IMR-90 (cell line): ENCODE data around the gene RRP9. TPM values are rescaled to one million over a fixed set of nuclear protein-coding genes. Genes with fewer than 3 reads are reported as not detected.
A peak's percentile ranks its signal among the peaks of the same experiment; 100 is the strongest.

ENCODE experiments used
- ATAC-seq: fragments of 200-7000 bp; cut with Tn5 transposase; 2 replicates; pipeline ENCODE4 v1.9.1; 2020; ENCODE audit warnings: low read depth, mild to moderate bottlenecking, moderate library complexity
- BruUV-seq: library from RNA; stranded (reverse); fragments of 400-500 nt; replicated peaks from 2 replicates; lab custom pipeline; 2021; lab: Mats Ljungman, UMichigan
- CTCF ChIA-PET: fragments of 300-600 bp; formaldehyde crosslinking; extraction: SDS; loops from one replicate; lab custom pipeline; 2021; ENCODE audit warnings: antibody characterized with exemption; lab: Yijun Ruan, JAX
- POLR2A ChIA-PET: fragments of 300-600 bp; sonication (Branson Sonifier 250); formaldehyde crosslinking; loops from one replicate; lab custom pipeline; 2022; ENCODE audit warnings: antibody characterized with exemption; ENCODE audit not compliant: unreplicated experiment; lab: Charles Lee
- DNase-seq: peaks from one replicate; pipeline ENCODE4 v3.0.0; 2013
- H2AFZ ChIP-seq: replicated peaks from 2 replicates; pipeline ENCODE3; 2013; ENCODE audit warnings: low read length, mild to moderate bottlenecking; ENCODE audit not compliant: poor library complexity
- H2AK5ac ChIP-seq: 2 replicates; pipeline ENCODE4 v1.6.1; 2013; ENCODE audit warnings: low read depth, low read length, inconsistent platforms
- H2AK9ac ChIP-seq: replicated peaks from 2 replicates; pipeline ENCODE3; 2013; ENCODE audit warnings: mild to moderate bottlenecking, low read depth, low read length, moderate library complexity; ENCODE audit not compliant: poor library complexity
- H2BK120ac ChIP-seq: 2 replicates; pipeline ENCODE4 v1.6.1; 2013; ENCODE audit warnings: low read depth, low read length, inconsistent platforms
- H2BK15ac ChIP-seq: 3 replicates; pipeline ENCODE4 v1.6.1; 2013; ENCODE audit warnings: low read depth, low read length, inconsistent platforms
- H2BK20ac ChIP-seq: 2 replicates; pipeline ENCODE4 v1.6.1; 2013; ENCODE audit warnings: low read depth, mild to moderate bottlenecking, inconsistent platforms, low read length, moderate library complexity
- H2BK5ac ChIP-seq: 2 replicates; pipeline ENCODE4 v1.6.1; 2013; ENCODE audit warnings: mild to moderate bottlenecking, low read depth, low read length, inconsistent platforms; ENCODE audit not compliant: poor library complexity, severe bottlenecking
- H3K14ac ChIP-seq: replicated peaks from 2 replicates; pipeline ENCODE4 v1.6.1; 2013; ENCODE audit warnings: low read depth, low read length, inconsistent platforms
- H3K18ac ChIP-seq: 2 replicates; pipeline ENCODE4 v1.6.1; 2013; ENCODE audit warnings: low read depth, low read length, control low read depth
- H3K23ac ChIP-seq: 2 replicates; pipeline ENCODE4 v1.6.1; 2013; ENCODE audit warnings: low read depth, low read length, inconsistent platforms
- H3K27ac ChIP-seq: 2 replicates; pipeline ENCODE4 v1.5.1; 2013; ENCODE audit warnings: mild to moderate bottlenecking, control low read depth, low read length; ENCODE audit not compliant: insufficient read depth
- H3K27me3 ChIP-seq: 2 replicates; pipeline ENCODE4 v1.6.1; 2013; ENCODE audit warnings: low read length; ENCODE audit not compliant: control insufficient read depth, insufficient read depth
- H3K36me3 ChIP-seq: 2 replicates; pipeline ENCODE4 v1.6.1; 2013; ENCODE audit warnings: low read length, mixed read lengths; ENCODE audit not compliant: control insufficient read depth, insufficient read depth
- H3K4ac ChIP-seq: 2 replicates; pipeline ENCODE4 v1.6.1; 2013; ENCODE audit warnings: low read depth, low read length, inconsistent platforms
- H3K4me1 ChIP-seq: 2 replicates; pipeline ENCODE4 v1.6.1; 2013; ENCODE audit warnings: low read length, mixed read lengths; ENCODE audit not compliant: control insufficient read depth, insufficient read depth
- H3K4me2 ChIP-seq: 2 replicates; pipeline ENCODE4 v1.6.1; 2013; ENCODE audit warnings: low read depth, mild to moderate bottlenecking, control low read depth, low read length, moderate library complexity
- H3K4me3 ChIP-seq: 2 replicates; pipeline ENCODE4 v1.5.1; 2013; ENCODE audit warnings: low read depth, mild to moderate bottlenecking, control low read depth, low read length, moderate library complexity; ENCODE audit not compliant: insufficient read depth
- H3K56ac ChIP-seq: 2 replicates; pipeline ENCODE4 v1.6.1; 2013; ENCODE audit warnings: low read length, inconsistent platforms; ENCODE audit not compliant: insufficient read depth; ENCODE audit errors: extremely low read depth
- H3K79me1 ChIP-seq, 2 experiments: 2 replicates each; pipeline ENCODE4 v1.6.1; 2013; ENCODE audit warnings: low read length in 2 of 2, inconsistent platforms in 1 of 2, low read depth in 1 of 2
- H3K9ac ChIP-seq: 2 replicates; pipeline ENCODE4 v1.6.1; 2013; ENCODE audit warnings: low read depth, low read length, control low read depth
- H3K9me1 ChIP-seq: 2 replicates; pipeline ENCODE4 v1.6.1; 2013; ENCODE audit warnings: low read length, inconsistent platforms; ENCODE audit not compliant: insufficient read depth
- H3K9me3 ChIP-seq: 2 replicates; pipeline ENCODE4 v1.6.1; 2013; ENCODE audit warnings: low read length; ENCODE audit not compliant: control insufficient read depth, insufficient read depth
- H4K20me1 ChIP-seq: 2 replicates; pipeline ENCODE4 v1.6.1; 2013; ENCODE audit warnings: low read length, inconsistent platforms; ENCODE audit not compliant: insufficient read depth
- H4K5ac ChIP-seq: 2 replicates; pipeline ENCODE4 v1.6.1; 2013; ENCODE audit warnings: mild to moderate bottlenecking, low read depth, low read length, control low read depth
- H4K8ac ChIP-seq, 2 experiments: 2 replicates each; pipeline ENCODE4 v1.6.1; 2013; ENCODE audit warnings: low read depth in 2 of 2, low read length in 2 of 2, control low read depth in 1 of 2, inconsistent platforms in 1 of 2
- H4K91ac ChIP-seq: 2 replicates; pipeline ENCODE4 v1.6.1; 2013; ENCODE audit warnings: low read depth, low read length, inconsistent platforms; ENCODE audit not compliant: insufficient read depth
- BHLHE40 ChIP-seq: fragments of 150-350 bp; IDR thresholded peaks from 2 replicates; pipeline ENCODE4 v1.6.1; 2016; ENCODE audit warnings: mild to moderate bottlenecking, low read depth, low read length
- CEBPB ChIP-seq: IDR thresholded peaks from 2 replicates; pipeline ENCODE4 v1.6.1; 2012; ENCODE audit warnings: low read depth, low read length, improper control_type of control experiment
- CHD1 ChIP-seq: IDR thresholded peaks from 2 replicates; pipeline ENCODE4 v1.6.1; 2012; ENCODE audit warnings: low read depth, low read length, improper control_type of control experiment
- CTCF ChIP-seq: conservative IDR thresholded peaks from 2 replicates; pipeline ENCODE4 v1.5.1; 2012; ENCODE audit warnings: mild to moderate bottlenecking, low read depth, low read length, improper control_type of control experiment
- FOS ChIP-seq: fragments of 150-350 bp; IDR thresholded peaks from 2 replicates; pipeline ENCODE4 v1.6.1; 2016; ENCODE audit warnings: low read depth, low read length
- MAFK ChIP-seq: IDR thresholded peaks from 2 replicates; pipeline ENCODE4 v1.6.1; 2012; ENCODE audit warnings: low read depth, low read length, improper control_type of control experiment
- MAZ ChIP-seq: IDR thresholded peaks from 2 replicates; pipeline ENCODE4 v1.6.1; 2012; ENCODE audit warnings: low read depth, mild to moderate bottlenecking, low read length, improper control_type of control experiment, moderate library complexity, borderline replicate concordance
- MXI1 ChIP-seq: IDR thresholded peaks from 2 replicates; pipeline ENCODE4 v1.6.1; 2012; ENCODE audit warnings: low read depth, mild to moderate bottlenecking, low read length, moderate library complexity, borderline replicate concordance
- NFE2L2 ChIP-seq: fragments of 150-350 bp; IDR thresholded peaks from 2 replicates; pipeline ENCODE4 v1.6.1; 2016; ENCODE audit warnings: low read depth, mild to moderate bottlenecking, low read length
- POLR2A ChIP-seq: IDR thresholded peaks from 2 replicates; pipeline ENCODE4 v1.6.1; 2012; ENCODE audit warnings: mild to moderate bottlenecking, low read depth, low read length
- RAD21 ChIP-seq: IDR thresholded peaks from 2 replicates; pipeline ENCODE4 v1.6.1; 2012; ENCODE audit warnings: low read length, improper control_type of control experiment
- RCOR1 ChIP-seq: IDR thresholded peaks from 2 replicates; pipeline ENCODE4 v1.6.1; 2012; ENCODE audit warnings: mild to moderate bottlenecking, low read length, improper control_type of control experiment; ENCODE audit not compliant: insufficient replicate concordance
- RFX5 ChIP-seq: IDR thresholded peaks from 2 replicates; pipeline ENCODE4 v1.8.0; 2012; ENCODE audit warnings: low read depth, mild to moderate bottlenecking, low read length, moderate library complexity
- SMC3 ChIP-seq: fragments of 150-350 bp; IDR thresholded peaks from 2 replicates; pipeline ENCODE4 v1.6.1; 2016; ENCODE audit warnings: low read depth, mild to moderate bottlenecking, antibody characterized with exemption, low read length, moderate library complexity
- WGBS, 2 experiments: methylation state at CpG; one replicate each; pipeline versions ENCODE4 v1.1.5 to v1.1.7; 2013; ENCODE audit warnings: missing lambda C conversion rate in 2 of 2; ENCODE audit not compliant: insufficient read length in 1 of 2; ENCODE audit errors: extremely low coverage in 2 of 2; 5-methylcytosine and 5-hydroxymethylcytosine counted together
- dilution Hi-C: fragments of 300-500 bp; cut with HindIII; formaldehyde crosslinking; loops from one replicate; pipeline ENCODE4 v1.14.3; 2018; ENCODE audit warnings: low sequenced_read_pairs; ENCODE audit not compliant: unreplicated experiment
- in situ Hi-C: fragments of 300-500 bp; cut with MboI; formaldehyde crosslinking; loops from 3 replicates; pipeline ENCODE4 v1.14.3; 2019; ENCODE audit warnings: low sequenced_read_pairs, inconsistent platforms, mixed read lengths
- intact Hi-C: fragments of 100-400 bp; cut with micrococcal nuclease; formaldehyde crosslinking; loops from 2 replicates; pipeline ENCODE4 v1.10.0; 2022
- polyA plus RNA-seq, 3 experiments: library from polyadenylated mRNA; depleted of rRNA; stranded (reverse); fragments of >200 nt; gene quantifications; 2 replicates each; pipeline ENCODE4 v1.2.3, GENCODE V29; 2012; ENCODE audit warnings: low replicate concordance in 1 of 3
- total RNA-seq: library from RNA; depleted of rRNA; stranded (reverse); fragments of >200 nt; gene quantifications from 2 replicates; pipeline ENCODE4 v1.2.3, GENCODE V29; 2012
- TF ChIP-seq, protein P1 (sequence below): fragments of 150-350 bp; IDR thresholded peaks from 2 replicates; pipeline ENCODE4 v1.6.1; 2017; ENCODE audit warnings: mild to moderate bottlenecking, antibody characterized with exemption, low read length, low read depth
- TF ChIP-seq, protein P2 (sequence below): fragments of 150-350 bp; IDR thresholded peaks from 2 replicates; pipeline ENCODE4 v1.6.1; 2016; ENCODE audit warnings: low read depth, mild to moderate bottlenecking, low read length, moderate library complexity, borderline replicate concordance

Gene RRP9
- total and polyA plus RNA-seq, 2 of the 4 experiments (the other 2 are of a cell fraction), result 30.9 to 39.8 TPM

- intact Hi-C loops, result no loop called here
- no peak overlapping the region for H3K9ac ChIP-seq
- H2BK5ac ChIP-seq, result no peak overlapping the region
- H2AFZ ChIP-seq, result no peak overlapping the region
- no peaks in the 10 kb centered on the region for H3K27me3 ChIP-seq
- no peak overlapping the region for H3K56ac ChIP-seq
- no peak overlapping the region for H3K4me3 ChIP-seq
- no peak overlapping the region for H3K4me2 ChIP-seq
- peaks cover 9% of the 10 kb centered on the region for H4K20me1 ChIP-seq
- no peak overlapping the region for H4K8ac ChIP-seq
- no peak overlapping the region for H2BK120ac ChIP-seq
- H3K9me3 ChIP-seq, result no peaks in the 10 kb centered on the region
- no peak overlapping the region for H2BK15ac ChIP-seq
- dilution Hi-C loops, result no loop called here
- ChIA-PET CTCF (no interaction called here), POLR2A (no interaction called here)
- no peak overlapping the region for H4K91ac ChIP-seq
- H3K14ac ChIP-seq, result no peak overlapping the region
- H3K9me1 ChIP-seq, result peaks cover 12% of the 10 kb centered on the region
- H2AK5ac ChIP-seq, result no peak overlapping the region
- peaks cover 41% of the 10 kb centered on the region for H3K36me3 ChIP-seq
- no peak overlapping the region for H3K23ac ChIP-seq
- DNase-seq (no peak), ATAC-seq (no peak)
- no peak overlapping the region for H4K5ac ChIP-seq
- peak overlapping the region; percentile 57 for H2AK9ac ChIP-seq
- no peak overlapping the region for H2BK20ac ChIP-seq
- no peak overlapping the region for H3K18ac ChIP-seq
- no peak overlapping the region for H3K4ac ChIP-seq
- in situ Hi-C loops, result loop anchor here (25.0 kb wide), 1 partner anchor 552 kb away; the partner anchor contains the start of genes MANF and RBM15B
- WGBS, 2 experiments, result 81% methylated on average over 2 of the region's 9 CpGs; no CpG with 5 or more reads in 1 of the 2 experiments
- peaks cover 13% of the 10 kb centered on the region for H3K4me1 ChIP-seq
- no peak for TF ChIP-seq RAD21
- TF ChIP-seq MXI1, result no peak
- no peak for TF ChIP-seq CEBPB
- TF ChIP-seq NFE2L2, result no peak
- no peak for TF ChIP-seq FOS
- no peak for TF ChIP-seq RFX5
- TF ChIP-seq CTCF, result no peak
- TF ChIP-seq CHD1, result no peak
- TF ChIP-seq MAFK, result no peak
- TF ChIP-seq RCOR1, result no peak
- TF ChIP-seq BHLHE40, result no peak
- TF ChIP-seq, protein P1, sequence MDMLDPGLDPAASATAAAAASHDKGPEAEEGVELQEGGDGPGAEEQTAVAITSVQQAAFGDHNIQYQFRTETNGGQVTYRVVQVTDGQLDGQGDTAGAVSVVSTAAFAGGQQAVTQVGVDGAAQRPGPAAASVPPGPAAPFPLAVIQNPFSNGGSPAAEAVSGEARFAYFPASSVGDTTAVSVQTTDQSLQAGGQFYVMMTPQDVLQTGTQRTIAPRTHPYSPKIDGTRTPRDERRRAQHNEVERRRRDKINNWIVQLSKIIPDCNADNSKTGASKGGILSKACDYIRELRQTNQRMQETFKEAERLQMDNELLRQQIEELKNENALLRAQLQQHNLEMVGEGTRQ, result no peak
- TF ChIP-seq SMC3, result no peak
- TF ChIP-seq, protein P2, sequence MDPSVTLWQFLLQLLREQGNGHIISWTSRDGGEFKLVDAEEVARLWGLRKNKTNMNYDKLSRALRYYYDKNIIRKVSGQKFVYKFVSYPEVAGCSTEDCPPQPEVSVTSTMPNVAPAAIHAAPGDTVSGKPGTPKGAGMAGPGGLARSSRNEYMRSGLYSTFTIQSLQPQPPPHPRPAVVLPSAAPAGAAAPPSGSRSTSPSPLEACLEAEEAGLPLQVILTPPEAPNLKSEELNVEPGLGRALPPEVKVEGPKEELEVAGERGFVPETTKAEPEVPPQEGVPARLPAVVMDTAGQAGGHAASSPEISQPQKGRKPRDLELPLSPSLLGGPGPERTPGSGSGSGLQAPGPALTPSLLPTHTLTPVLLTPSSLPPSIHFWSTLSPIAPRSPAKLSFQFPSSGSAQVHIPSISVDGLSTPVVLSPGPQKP, result no peak
- TF ChIP-seq POLR2A, result no peak
- TF ChIP-seq MAZ, result no peak
- peaks cover 21 to 41% of the 10 kb centered on the region in 2 experiments; a peak in 3 of 4 replicates for H3K79me1 ChIP-seq
- no TSS peak for BruUV-seq
- H3K27ac ChIP-seq, result no peak overlapping the region
These were observed 2.8 kb downstream of the RRP9 start for GRCh38 chr3:51938780-51939425.
